Stimulated activated CD4-positive, alpha-beta T cell treated with anti-CD3 and anti-CD28 coated beads, TNF-alpha, amount 100 ng/mL, for 1 hour (primary cell): ENCODE measurements around the gene PDLIM5.

Source experiments
- DNase-seq, 3 donors: peaks; one replicate each; pipeline ENCODE4 v3.0.0-alpha.2; 2020; ENCODE audit warnings: low read depth in 3 of 3, low spot score in 1 of 3

The PDLIM5 gene

GRCh38 chr4:94680176-94680862 lies 228.6 kb downstream of the PDLIM5 start:
- no peak for DNase-seq

- no peak for DNase-seq
Observed at GRCh38 chr4:94686086-94686485, 234.3 kb downstream of the PDLIM5 start.

GRCh38 chr4:94689155-94689860 lies 237.6 kb downstream of the PDLIM5 start:
- DNase-seq: no peak

GRCh38 chr4:94690851-94691254 lies 239.1 kb downstream of the PDLIM5 start:
- DNase-seq: no peak

- no peak for DNase-seq
Observed at GRCh38 chr4:94691552-94691951, 239.8 kb downstream of the PDLIM5 start.

GRCh38 chr4:94695384-94695783 lies 243.6 kb downstream of the PDLIM5 start:
- no peak for DNase-seq

- DNase-seq: no peak
Observed at GRCh38 chr4:94698187-94698586, 246.4 kb downstream of the PDLIM5 start.

GRCh38 chr4:94700298-94700697 lies 248.6 kb downstream of the PDLIM5 start:
- DNase-seq: no peak

GRCh38 chr4:94701631-94702300 lies 250.0 kb downstream of the PDLIM5 start:
- DNase-seq: no peak

GRCh38 chr4:94711635-94712034 lies 259.9 kb downstream of the PDLIM5 start:
- DNase-seq: no peak

- DNase-seq: no peak
Observed at GRCh38 chr4:94714365-94715160, 262.8 kb downstream of the PDLIM5 start.

GRCh38 chr4:94715726-94716125 lies 264.0 kb downstream of the PDLIM5 start:
- DNase-seq: no peak
